Measurements from ENCODE around the gene PREP.

The PREP gene

DNA sequence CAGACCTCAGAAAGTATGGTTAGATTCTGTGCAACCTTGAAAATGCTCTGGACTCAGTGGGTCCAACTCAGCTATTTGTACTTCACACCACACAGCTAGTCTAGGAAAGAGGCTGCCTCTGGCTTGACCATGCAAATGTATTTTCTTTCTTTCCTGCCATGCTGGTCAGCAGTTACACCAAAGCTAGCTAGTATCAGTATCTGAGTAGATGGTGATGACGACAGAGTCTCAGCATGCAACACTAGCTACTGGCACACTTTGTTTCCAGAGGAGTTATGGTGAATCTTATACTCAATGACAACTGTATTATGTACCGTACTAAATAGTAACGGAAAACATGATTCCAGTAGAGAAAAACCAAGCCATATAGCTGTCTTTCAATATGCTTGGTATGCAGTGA, 126.5 kb downstream of the PREP start:
- no peak for DNase-seq (ENCODE audit: low spot score)
- no peaks in the 10 kb centered on the region for H3K27me3 ChIP-seq (ENCODE audit: insufficient read depth, poor library complexity, severe bottlenecking)
- peaks cover 50% of the 10 kb centered on the region for H3K36me3 ChIP-seq (ENCODE audit: low read depth)
- ATAC-seq (ENCODE audit: low read depth), result no peak
- no peaks in the 10 kb centered on the region for H3K4me1 ChIP-seq (ENCODE audit: insufficient read depth, poor library complexity, severe bottlenecking)
- H3K4me3 ChIP-seq (ENCODE audit: severe bottlenecking), result no peak overlapping the region
- no peaks in the 10 kb centered on the region for H3K9me3 ChIP-seq (ENCODE audit: severe bottlenecking)
- TF ChIP-seq, protein P1, sequence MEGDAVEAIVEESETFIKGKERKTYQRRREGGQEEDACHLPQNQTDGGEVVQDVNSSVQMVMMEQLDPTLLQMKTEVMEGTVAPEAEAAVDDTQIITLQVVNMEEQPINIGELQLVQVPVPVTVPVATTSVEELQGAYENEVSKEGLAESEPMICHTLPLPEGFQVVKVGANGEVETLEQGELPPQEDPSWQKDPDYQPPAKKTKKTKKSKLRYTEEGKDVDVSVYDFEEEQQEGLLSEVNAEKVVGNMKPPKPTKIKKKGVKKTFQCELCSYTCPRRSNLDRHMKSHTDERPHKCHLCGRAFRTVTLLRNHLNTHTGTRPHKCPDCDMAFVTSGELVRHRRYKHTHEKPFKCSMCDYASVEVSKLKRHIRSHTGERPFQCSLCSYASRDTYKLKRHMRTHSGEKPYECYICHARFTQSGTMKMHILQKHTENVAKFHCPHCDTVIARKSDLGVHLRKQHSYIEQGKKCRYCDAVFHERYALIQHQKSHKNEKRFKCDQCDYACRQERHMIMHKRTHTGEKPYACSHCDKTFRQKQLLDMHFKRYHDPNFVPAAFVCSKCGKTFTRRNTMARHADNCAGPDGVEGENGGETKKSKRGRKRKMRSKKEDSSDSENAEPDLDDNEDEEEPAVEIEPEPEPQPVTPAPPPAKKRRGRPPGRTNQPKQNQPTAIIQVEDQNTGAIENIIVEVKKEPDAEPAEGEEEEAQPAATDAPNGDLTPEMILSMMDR (IDR thresholded peaks at IDR 0.05; ENCODE audit: poor library complexity, severe bottlenecking), result no peak
- no peak overlapping the region for H3K27ac ChIP-seq (ENCODE audit: poor library complexity, severe bottlenecking)

DNA sequence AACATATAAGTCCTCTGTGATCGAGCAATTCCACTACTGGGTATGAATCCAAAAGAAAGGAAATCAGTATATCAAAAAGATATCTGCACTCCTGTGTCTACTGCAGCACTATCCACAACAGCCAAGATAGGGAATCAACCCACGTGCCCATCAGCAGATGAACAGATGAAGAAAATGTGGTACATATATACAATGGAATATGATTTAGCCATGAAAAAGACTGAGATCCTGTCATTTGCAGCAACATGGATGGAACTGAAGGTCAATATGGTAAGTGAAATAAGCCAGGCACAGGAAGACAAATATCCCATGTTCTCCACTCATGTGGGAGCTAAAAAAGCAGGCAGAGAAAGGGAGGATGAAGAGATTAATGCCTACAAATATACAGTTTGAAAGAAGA, 127.3 kb downstream of the PREP start:
- H3K27me3 ChIP-seq (ENCODE audit: insufficient read depth, poor library complexity, severe bottlenecking), result no peaks in the 10 kb centered on the region
- DNase-seq (ENCODE audit: low spot score) (no peak), ATAC-seq (ENCODE audit: low read depth) (no peak)
- H3K27ac ChIP-seq (ENCODE audit: poor library complexity, severe bottlenecking), result no peak overlapping the region
- H3K9me3 ChIP-seq (ENCODE audit: severe bottlenecking), result no peaks in the 10 kb centered on the region
- H3K4me3 ChIP-seq (ENCODE audit: severe bottlenecking), result no peak overlapping the region
- TF ChIP-seq, protein P1 (IDR thresholded peaks at IDR 0.05; ENCODE audit: poor library complexity, severe bottlenecking), result no peak
- no peaks in the 10 kb centered on the region for H3K4me1 ChIP-seq (ENCODE audit: insufficient read depth, poor library complexity, severe bottlenecking)
- peaks cover 42% of the 10 kb centered on the region for H3K36me3 ChIP-seq (ENCODE audit: low read depth)

DNA sequence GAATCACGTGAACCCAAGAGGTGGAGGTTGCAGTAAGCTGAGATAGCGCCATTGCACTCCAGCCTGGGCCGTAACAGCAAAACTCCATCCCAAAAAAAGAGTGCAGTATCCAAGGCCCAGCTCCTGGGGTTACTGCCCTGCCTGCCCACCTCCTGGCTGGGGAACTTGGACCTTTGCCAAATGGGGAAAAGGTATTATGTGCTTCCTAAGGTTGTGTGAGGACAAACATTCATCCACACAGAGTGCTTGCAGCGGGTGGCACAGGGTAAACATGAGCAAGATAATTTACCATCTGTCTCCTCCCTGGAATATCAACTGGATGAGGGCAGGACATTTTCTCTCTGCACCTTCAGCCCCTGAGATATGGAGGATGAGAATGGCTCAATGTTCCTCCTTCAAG, 128.2 kb downstream of the PREP start:
- Histone ChIP-seq H3K27me3 (ENCODE audit: insufficient read depth, poor library complexity, severe bottlenecking) (no peaks in the 10 kb centered on the region), H3K36me3 (ENCODE audit: low read depth) (peaks cover 33% of the 10 kb centered on the region), H3K27ac (ENCODE audit: poor library complexity, severe bottlenecking) (no peak overlapping the region), H3K9me3 (ENCODE audit: severe bottlenecking) (no peaks in the 10 kb centered on the region), H3K4me3 (ENCODE audit: severe bottlenecking) (no peak overlapping the region), H3K4me1 (ENCODE audit: insufficient read depth, poor library complexity, severe bottlenecking) (no peaks in the 10 kb centered on the region)
- DNase-seq (ENCODE audit: low spot score) (no peak), ATAC-seq (ENCODE audit: low read depth) (no peak)
- TF ChIP-seq, protein P1 (IDR thresholded peaks at IDR 0.05; ENCODE audit: poor library complexity, severe bottlenecking), result no peak

DNA sequence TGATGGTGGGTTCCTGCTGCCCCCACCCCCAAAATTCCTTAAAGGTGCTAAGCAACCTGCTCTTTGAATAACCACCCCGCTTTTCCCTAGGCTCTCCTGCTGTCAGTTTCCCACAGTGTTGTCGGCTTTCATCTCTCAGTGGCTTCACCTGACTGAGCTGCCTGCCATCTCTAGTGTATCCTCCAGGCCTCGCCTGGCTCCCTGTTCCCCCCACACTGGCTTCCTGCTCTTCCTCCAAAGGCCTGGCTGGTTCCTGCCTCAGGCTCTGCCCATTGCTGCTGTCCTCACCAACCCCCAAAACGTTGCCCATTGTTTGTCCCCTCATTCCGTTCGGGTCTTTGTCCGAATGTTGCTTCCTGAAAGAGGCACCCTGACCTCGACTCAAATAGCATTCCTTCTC, 129.3 kb downstream of the PREP start:
- Histone ChIP-seq H3K27ac (ENCODE audit: poor library complexity, severe bottlenecking) (no peak overlapping the region), H3K4me3 (ENCODE audit: severe bottlenecking) (no peak overlapping the region), H3K9me3 (ENCODE audit: severe bottlenecking) (no peaks in the 10 kb centered on the region), H3K36me3 (ENCODE audit: low read depth) (peaks cover 25% of the 10 kb centered on the region), H3K27me3 (ENCODE audit: insufficient read depth, poor library complexity, severe bottlenecking) (no peaks in the 10 kb centered on the region), H3K4me1 (ENCODE audit: insufficient read depth, poor library complexity, severe bottlenecking) (no peaks in the 10 kb centered on the region)
- TF ChIP-seq, protein P1 (IDR thresholded peaks at IDR 0.05; ENCODE audit: poor library complexity, severe bottlenecking), result no peak
- DNase-seq (ENCODE audit: low spot score) (no peak), ATAC-seq (ENCODE audit: low read depth) (no peak)

DNA sequence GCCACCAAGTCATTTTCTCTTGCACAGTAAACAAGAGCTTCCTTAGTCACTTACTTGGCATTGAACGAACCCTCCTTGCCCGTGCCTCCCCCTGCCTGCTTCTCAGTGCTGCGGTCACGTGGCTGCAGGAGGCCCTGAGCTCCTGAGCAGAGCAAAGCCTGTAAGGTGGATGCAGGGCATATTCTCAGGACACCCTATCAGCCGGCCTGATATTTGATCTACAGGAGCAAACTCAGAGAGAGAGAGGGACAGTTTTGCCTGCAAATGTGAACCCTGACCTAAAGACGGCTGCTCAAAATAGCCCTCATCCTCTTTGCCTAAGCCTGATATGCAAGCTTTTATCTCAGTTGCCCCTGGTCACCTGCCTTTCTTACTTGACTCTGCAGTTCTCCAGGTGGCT, 130.1 kb downstream of the PREP start:
- no peak overlapping the region for H3K4me3 ChIP-seq (ENCODE audit: severe bottlenecking)
- H3K4me1 ChIP-seq (ENCODE audit: insufficient read depth, poor library complexity, severe bottlenecking), result no peaks in the 10 kb centered on the region
- no peaks in the 10 kb centered on the region for H3K9me3 ChIP-seq (ENCODE audit: severe bottlenecking)
- H3K36me3 ChIP-seq (ENCODE audit: low read depth), result peaks cover 19% of the 10 kb centered on the region
- H3K27ac ChIP-seq (ENCODE audit: poor library complexity, severe bottlenecking), result no peak overlapping the region
- H3K27me3 ChIP-seq (ENCODE audit: insufficient read depth, poor library complexity, severe bottlenecking), result no peaks in the 10 kb centered on the region
- TF ChIP-seq, protein P1 (IDR thresholded peaks at IDR 0.05; ENCODE audit: poor library complexity, severe bottlenecking), result no peak
- DNase-seq (ENCODE audit: low spot score) (no peak), ATAC-seq (ENCODE audit: low read depth) (peak; percentile 63; the same call in 2 of the 3 replicates)
